H1 (cell line): Measurements from ENCODE around the gene GRIK4. TPM values are rescaled to one million over a fixed set of nuclear protein-coding genes. Genes with fewer than 3 reads are reported as not detected.

ENCODE experiments used
- CTCF ChIA-PET: fragments of 300-600 bp; sonication (Branson Sonifier 250); formaldehyde crosslinking; loops from one replicate; lab custom pipeline; 2021; ENCODE audit not compliant: partially characterized antibody; lab: Charles Lee
- POLR2A ChIA-PET: fragments of 300-600 bp; sonication (Branson Sonifier 250); formaldehyde crosslinking; loops from one replicate; lab custom pipeline; 2021; ENCODE audit warnings: inconsistent platforms; ENCODE audit not compliant: partially characterized antibody; lab: Charles Lee
- DNase-seq, 2 experiments: peaks; one replicate each; pipeline versions ENCODE4 v3.0.0 to v3.0.0-alpha.2; 2010 to 2022; ENCODE audit warnings: low spot score in 2 of 2, low read depth in 1 of 2, mixed read lengths in 1 of 2
- FAIRE-seq: peaks from 2 replicates; lab custom pipeline; 2011; peaks lifted over from hg19 to GRCh38; lab: Jason Lieb, UNC
- H2AFZ ChIP-seq: 2 replicates; pipeline ENCODE4 v1.8.1; 2012; ENCODE audit warnings: low read length, inconsistent platforms
- H2AK5ac ChIP-seq: 2 replicates; pipeline ENCODE4 v1.6.1; 2013; ENCODE audit warnings: low read depth, low read length
- H2BK120ac ChIP-seq: replicated peaks from 2 replicates; pipeline ENCODE3; 2013; ENCODE audit warnings: low read depth, low read length, inconsistent platforms
- H2BK12ac ChIP-seq: 2 replicates; pipeline ENCODE4 v1.6.1; 2013; ENCODE audit warnings: low read depth, low read length
- H2BK15ac ChIP-seq: 2 replicates; pipeline ENCODE4 v1.6.1; 2013; ENCODE audit warnings: low read length
- H2BK20ac ChIP-seq: 2 replicates; pipeline ENCODE4 v1.6.1; 2013; ENCODE audit warnings: low read length
- H2BK5ac ChIP-seq: 2 replicates; pipeline ENCODE4 v1.6.1; 2013; ENCODE audit warnings: low read depth, low read length
- H3K14ac ChIP-seq: 2 replicates; pipeline ENCODE4 v1.6.1; 2013; ENCODE audit warnings: inconsistent platforms; ENCODE audit not compliant: insufficient read length
- H3K18ac ChIP-seq: 2 replicates; pipeline ENCODE4 v1.6.1; 2013; ENCODE audit warnings: low read length; ENCODE audit errors: extremely low read depth
- H3K23ac ChIP-seq: 2 replicates; pipeline ENCODE4 v1.6.1; 2013; ENCODE audit warnings: inconsistent platforms; ENCODE audit not compliant: insufficient read length
- H3K23me2 ChIP-seq: 2 replicates; pipeline ENCODE4 v1.6.1; 2013; ENCODE audit warnings: low read depth, low read length
- H3K27ac ChIP-seq: 2 replicates; pipeline ENCODE4 v1.6.1; 2011; ENCODE audit warnings: low read depth, low read length, inconsistent platforms
- H3K27me3 ChIP-seq, 4 experiments: replicated peaks in 1 of 4; 1 replicate in 1 of 4; 2 replicates in 3 of 4; pipeline versions ENCODE4 v1.6.1 to v1.8.1; 2011 to 2013; ENCODE audit warnings: low read length in 3 of 4, mild to moderate bottlenecking in 3 of 4, inconsistent platforms in 2 of 4, mixed read lengths in 2 of 4, moderate library complexity in 1 of 4; ENCODE audit not compliant: control insufficient read depth in 3 of 4, insufficient read depth in 3 of 4; ENCODE audit errors: extremely low read depth in 1 of 4
- H3K36me3 ChIP-seq, 4 experiments: 2 replicates each; pipeline versions ENCODE4 v1.6.1 to v1.8.1; 2011 to 2013; ENCODE audit warnings: mild to moderate bottlenecking in 4 of 4, low read length in 3 of 4, moderate library complexity in 2 of 4, control low read depth in 1 of 4, inconsistent platforms in 1 of 4; ENCODE audit not compliant: insufficient read depth in 4 of 4, control insufficient read depth in 2 of 4
- H3K4ac ChIP-seq: replicated peaks from 2 replicates; pipeline ENCODE3; 2013; ENCODE audit warnings: low read length, low read depth, mixed read lengths, inconsistent platforms; ENCODE audit not compliant: insufficient read length
- H3K4me1 ChIP-seq, 4 experiments: replicated peaks in 1 of 4; 1 replicate in 1 of 4; 2 replicates in 3 of 4; pipeline versions ENCODE4 v1.6.1 to v1.8.1; 2011 to 2013; ENCODE audit warnings: low read length in 3 of 4, inconsistent platforms in 2 of 4, mixed read lengths in 1 of 4; ENCODE audit not compliant: insufficient read depth in 4 of 4, control insufficient read depth in 3 of 4
- H3K4me2 ChIP-seq, 2 experiments: 2 replicates each; pipeline versions ENCODE4 v1.6.1 to v1.8.1; 2011 to 2013; ENCODE audit warnings: low read depth in 2 of 2, low read length in 2 of 2, control low read depth in 1 of 2, inconsistent platforms in 1 of 2, mild to moderate bottlenecking in 1 of 2; ENCODE audit not compliant: insufficient read depth in 1 of 2
- H3K4me3 ChIP-seq, 4 experiments: fragments of 200-600, 300-600 bp in 1 of 4; sonication (generic), shearing (Covaris generic), sonication (Bioruptor Twin) in 1 of 4; 2 replicates each; pipeline versions ENCODE4 v1.5.1 to v1.8.1; 2011 to 2016; ENCODE audit warnings: low read length in 4 of 4, low read depth in 3 of 4, control low read depth in 2 of 4, inconsistent platforms in 2 of 4, mild to moderate bottlenecking in 2 of 4, mixed read lengths in 1 of 4, moderate library complexity in 1 of 4; ENCODE audit not compliant: insufficient read depth in 2 of 4; ENCODE audit errors: extremely low read depth in 1 of 4
- H3K56ac ChIP-seq: replicated peaks from 2 replicates; pipeline ENCODE3; 2013; ENCODE audit warnings: low read depth, mild to moderate bottlenecking, mixed read lengths, low read length, inconsistent platforms; ENCODE audit not compliant: insufficient read length
- H3K79me1 ChIP-seq: 2 replicates; pipeline ENCODE4 v1.6.1; 2013; ENCODE audit warnings: low read depth, low read length, control low read depth
- H3K79me2 ChIP-seq, 2 experiments: 2 replicates each; pipeline versions ENCODE4 v1.6.1 to v1.8.1; 2012 to 2013; ENCODE audit warnings: low read length in 2 of 2, mild to moderate bottlenecking in 2 of 2, inconsistent platforms in 1 of 2; ENCODE audit not compliant: insufficient read depth in 2 of 2, control insufficient read depth in 1 of 2
- H3K9ac ChIP-seq, 4 experiments: replicated peaks in 1 of 4; 1 replicate in 1 of 4; 2 replicates in 3 of 4; pipeline versions ENCODE4 v1.6.1 to v1.8.1; 2011 to 2013; ENCODE audit warnings: low read depth in 3 of 4, low read length in 3 of 4, control low read depth in 2 of 4, mild to moderate bottlenecking in 2 of 4, moderate library complexity in 2 of 4, inconsistent platforms in 1 of 4; ENCODE audit errors: extremely low read depth in 1 of 4
- H3K9me3 ChIP-seq, 2 experiments: 2 replicates each; pipeline versions ENCODE4 v1.6.1 to v1.8.1; 2012 to 2013; ENCODE audit warnings: mild to moderate bottlenecking in 2 of 2, moderate library complexity in 2 of 2, control low read depth in 1 of 2, inconsistent platforms in 1 of 2, low read depth in 1 of 2, low read length in 1 of 2, mixed read lengths in 1 of 2; ENCODE audit not compliant: insufficient read depth in 2 of 2
- H4K20me1 ChIP-seq, 2 experiments: replicated peaks in 1 of 2; 2 replicates each; pipeline versions ENCODE3 to v1.8.1; 2011 to 2013; ENCODE audit warnings: inconsistent platforms in 2 of 2, low read length in 2 of 2, mild to moderate bottlenecking in 1 of 2; ENCODE audit not compliant: insufficient read depth in 2 of 2, control insufficient read depth in 1 of 2
- H4K5ac ChIP-seq: 2 replicates; pipeline ENCODE4 v1.6.1; 2013; ENCODE audit warnings: low read length, low read depth, mixed read lengths, inconsistent platforms; ENCODE audit not compliant: insufficient read length
- H4K8ac ChIP-seq: 2 replicates; pipeline ENCODE4 v1.8.0; 2013; ENCODE audit warnings: mild to moderate bottlenecking, moderate library complexity, low read length, inconsistent platforms; ENCODE audit not compliant: insufficient read depth; ENCODE audit errors: extremely low read depth
- H4K91ac ChIP-seq: replicated peaks from 2 replicates; pipeline ENCODE3; 2013; ENCODE audit warnings: low read length, mixed read lengths, inconsistent platforms; ENCODE audit not compliant: insufficient read length
- KDM4A ChIP-seq: IDR thresholded peaks from one replicate; pipeline ENCODE4 v1.7.1; 2012; ENCODE audit warnings: low read depth, mild to moderate bottlenecking, moderate library complexity, low read length, inconsistent platforms; ENCODE audit not compliant: severe bottlenecking
- WGBS, 2 experiments: shearing (Covaris generic) in 1 of 2; methylation state at CpG; one replicate each; pipeline versions ENCODE4 v1.1.6 to v1.1.7; 2013 to 2015; ENCODE audit warnings: low lambda C conversion rate in 2 of 2, mixed read lengths in 2 of 2, inconsistent platforms in 1 of 2, low coverage in 1 of 2, missing lambda C conversion rate in 1 of 2; ENCODE audit not compliant: insufficient replicate concordance in 2 of 2, insufficient coverage in 1 of 2, insufficient read length in 1 of 2; ENCODE audit errors: extremely low coverage in 1 of 2, missing lambda C conversion rate in 1 of 2; 5-methylcytosine and 5-hydroxymethylcytosine counted together
- polyA plus RNA-seq, 7 experiments: library from polyadenylated mRNA; depleted of rRNA in 3 of 7; stranded (reverse) in 5 of 7; unstranded in 2 of 7; fragments of >200 nt in 5 of 7; fragments of 200-250 nt in 2 of 7; gene quantifications; 1 replicate in 5 of 7; 2 replicates in 1 of 7; 4 replicates in 1 of 7; pipeline versions ENCODE4 v1.2.1 to v1.2.3, GENCODE V29; 2011 to 2013; ENCODE audit warnings: missing spikeins in 2 of 7, mixed read lengths in 2 of 7
- total RNA-seq: library from RNA; stranded (reverse); fragmentation: NEBNext Ultra II Directional; extraction: Animal tissue kit (Norgen Biotek cat#: 25700); gene quantifications from 2 replicates; pipeline ENCODE4 v1.2.1, GENCODE V29; 2021
- TF ChIP-seq, protein P1 (sequence below), 3 experiments: IDR thresholded peaks; 1 replicate in 2 of 3; 2 replicates in 1 of 3; pipeline versions ENCODE4 v1.5.1 to v1.6.1; 2011; ENCODE audit warnings: low read length in 3 of 3, mild to moderate bottlenecking in 3 of 3, inconsistent platforms in 2 of 3, low read depth in 1 of 3, moderate library complexity in 1 of 3; ENCODE audit not compliant: insufficient read depth in 1 of 3; ENCODE audit errors: control extremely low read depth in 1 of 3

GRIK4 gene
- total and polyA plus RNA-seq, 2 of the 8 experiments (the other 6 are each of a cell fraction or from before 2014, with no cell fraction given), result 1.2 to 2.9 TPM

DNA sequence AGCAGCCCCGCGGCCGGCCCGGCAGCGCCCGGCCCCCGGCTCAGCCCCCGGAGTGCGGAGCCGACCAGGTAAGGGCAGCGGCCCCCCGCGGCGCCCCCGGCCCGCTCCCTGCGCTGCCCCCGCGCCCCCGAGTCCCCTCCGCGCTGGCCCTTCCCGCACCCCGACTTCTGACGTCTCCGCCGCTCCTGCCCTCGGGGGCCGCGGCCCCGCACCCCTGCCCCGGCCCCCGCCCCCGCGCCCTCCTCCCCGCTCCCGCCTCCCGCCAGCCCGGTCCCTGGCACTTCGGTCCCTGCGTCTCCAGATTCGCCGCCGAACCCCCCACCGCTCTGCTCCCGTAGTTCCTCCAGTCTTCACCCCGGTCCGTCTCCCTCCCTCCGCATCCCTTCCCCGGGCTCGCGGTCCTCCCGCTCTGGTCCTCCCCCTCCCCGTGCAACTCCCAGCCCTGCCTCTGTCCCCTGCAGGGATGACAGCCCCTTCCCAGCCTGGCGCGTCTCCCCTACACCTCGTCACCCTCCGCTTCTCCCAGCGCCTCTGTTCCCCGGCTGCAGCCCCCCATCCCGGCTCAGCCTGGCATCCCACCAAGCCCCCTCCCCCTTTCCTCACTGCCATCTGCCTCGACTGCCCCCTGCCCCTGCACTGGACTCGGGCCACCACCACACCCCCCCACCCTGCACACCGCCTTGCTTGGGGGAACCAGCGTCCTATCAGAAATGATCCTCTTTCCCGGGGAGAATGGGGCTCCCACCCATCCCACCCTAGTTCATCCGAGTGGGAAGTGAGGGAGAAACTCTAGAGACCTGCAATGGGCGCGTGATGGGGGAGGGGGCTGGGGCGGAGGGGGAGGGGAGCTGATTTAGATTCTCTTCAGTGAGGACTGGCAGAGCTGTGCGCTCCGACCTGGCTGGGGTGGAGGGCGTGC, 531 bp downstream of the GRIK4 start:
- Histone ChIP-seq H3K36me3 (no peaks in the 10 kb centered on the region), H3K27me3 (peaks cover 0 to 22% (median 12%) of the 10 kb centered on the region in 4 experiments; a peak in 5 of 7 replicates)

More for the DNA sequence above, 531 bp downstream of the GRIK4 start:
- POLR2A ChIA-PET, result interaction anchor here (1.6 kb wide), 1 partner anchor 137 kb away, joined by 5 read pairs; no protein-coding TSS in a partner anchor
- Histone ChIP-seq H2AFZ (no peak overlapping the region), H3K56ac (no peak overlapping the region), H3K79me2 (no peaks in the 10 kb centered on the region), H3K4me3 (peak overlapping the region; percentile 41 to 65 (median 48)), H4K20me1 (peaks cover 0 to 4% of the 10 kb centered on the region in 2 experiments), H2BK120ac (no peak overlapping the region), H4K91ac (no peak overlapping the region), H4K8ac (no peak overlapping the region), H3K79me1 (no peaks in the 10 kb centered on the region), H3K23me2 (peaks cover 5% of the 10 kb centered on the region; the same call in 1 of the 2 replicates), H2BK15ac (no peak overlapping the region), H4K5ac (no peak overlapping the region), H3K18ac (no peak overlapping the region; the same call in 1 of the 2 replicates), H2BK5ac (no peak overlapping the region), H3K9me3 (no peaks in the 10 kb centered on the region), H3K4me2 (peak overlapping the region; percentile 69 to 94), H3K23ac (no peak overlapping the region)
- 20% methylated on average over 14 of the region's 73 CpGs; no CpG with 5 or more reads in 1 of the 2 experiments for WGBS, 2 experiments
- CTCF ChIA-PET, result interaction anchor here (0.6 to 4.5 kb wide), 32 partner anchors 7 to 418 kb away, joined by 3 to 30 read pairs (median 4); no protein-coding TSS in a partner anchor
- no peak for DNase-seq
- TF ChIP-seq, protein P1, sequence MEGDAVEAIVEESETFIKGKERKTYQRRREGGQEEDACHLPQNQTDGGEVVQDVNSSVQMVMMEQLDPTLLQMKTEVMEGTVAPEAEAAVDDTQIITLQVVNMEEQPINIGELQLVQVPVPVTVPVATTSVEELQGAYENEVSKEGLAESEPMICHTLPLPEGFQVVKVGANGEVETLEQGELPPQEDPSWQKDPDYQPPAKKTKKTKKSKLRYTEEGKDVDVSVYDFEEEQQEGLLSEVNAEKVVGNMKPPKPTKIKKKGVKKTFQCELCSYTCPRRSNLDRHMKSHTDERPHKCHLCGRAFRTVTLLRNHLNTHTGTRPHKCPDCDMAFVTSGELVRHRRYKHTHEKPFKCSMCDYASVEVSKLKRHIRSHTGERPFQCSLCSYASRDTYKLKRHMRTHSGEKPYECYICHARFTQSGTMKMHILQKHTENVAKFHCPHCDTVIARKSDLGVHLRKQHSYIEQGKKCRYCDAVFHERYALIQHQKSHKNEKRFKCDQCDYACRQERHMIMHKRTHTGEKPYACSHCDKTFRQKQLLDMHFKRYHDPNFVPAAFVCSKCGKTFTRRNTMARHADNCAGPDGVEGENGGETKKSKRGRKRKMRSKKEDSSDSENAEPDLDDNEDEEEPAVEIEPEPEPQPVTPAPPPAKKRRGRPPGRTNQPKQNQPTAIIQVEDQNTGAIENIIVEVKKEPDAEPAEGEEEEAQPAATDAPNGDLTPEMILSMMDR (IDR thresholded peaks at IDR 0.05; ENCODE audit: control extremely low read depth in 1 of 3, insufficient read depth in 1 of 3, low read depth in 1 of 3, low read length in 3 of 3), result no peak
- peak; percentile 42 for TF ChIP-seq KDM4A
- TF ChIP-seq, all 59 proteins: peak for 1
- FAIRE-seq, result no peak
- H3K4ac ChIP-seq, result no peak overlapping the region
- no peak overlapping the region for H3K27ac ChIP-seq
- no peak overlapping the region for H2BK20ac ChIP-seq
- H3K14ac ChIP-seq, result no peak overlapping the region
- H3K4me1 ChIP-seq, result peaks cover 0 to 11% (median 4%) of the 10 kb centered on the region in 4 experiments; a peak in 4 of 7 replicates
- no peak overlapping the region for H3K9ac ChIP-seq
- no peak overlapping the region for H2AK5ac ChIP-seq
- H2BK12ac ChIP-seq, result peak overlapping the region; percentile 50; the same call in 1 of the 2 replicates
